ENCODE results near the gene PDPR. TPM values are rescaled to one million over a fixed set of nuclear protein-coding genes. Genes with fewer than 3 reads are reported as not detected.

Gene PDPR
- polyA plus RNA-seq, 1 donor (not counting 4 experiments of a cell fraction or from before 2014, with no cell fraction given): 19.8 TPM

GRCh38 chr16:70159355-70160348 lies 45.5 kb downstream of the PDPR start:
- peaks cover 4% of the 10 kb centered on the region for H4K20me1 ChIP-seq (ENCODE audit: control insufficient read depth, extremely low read depth, insufficient read depth, low read length)
- no peak overlapping the region for H3K27ac ChIP-seq (ENCODE audit: control insufficient read depth, insufficient read depth, low read length)
- peaks cover 8% of the 10 kb centered on the region for H3K4me1 ChIP-seq (ENCODE audit: control insufficient read depth, extremely low read depth, insufficient read depth, low read length)
- no peak for DNase-seq (ENCODE audit: low read depth, low spot score)
- no peak overlapping the region for H3K4me2 ChIP-seq (ENCODE audit: control insufficient read depth, extremely low read depth, insufficient read depth, low read depth, low read length)
- no peaks in the 10 kb centered on the region for H3K9me1 ChIP-seq (ENCODE audit: control insufficient read depth, extremely low read depth, insufficient read depth, low read length)
- peaks cover 10 to 22% of the 10 kb centered on the region in 2 experiments for H3K36me3 ChIP-seq (ENCODE audit: control insufficient read depth in 2 of 2, extremely low read depth in 1 of 2, insufficient read depth in 2 of 2, low read length in 2 of 2)
- H3K9me3 ChIP-seq (ENCODE audit: control insufficient read depth, low read depth, low read length): no peaks in the 10 kb centered on the region
- no peak for FAIRE-seq
- H3K27me3 ChIP-seq (ENCODE audit: control insufficient read depth, extremely low read depth, insufficient read depth, low read length): no peaks in the 10 kb centered on the region
- H3K79me2 ChIP-seq (ENCODE audit: control insufficient read depth, insufficient read depth, low read length): no peaks in the 10 kb centered on the region
- no peak overlapping the region for H3K4me3 ChIP-seq (ENCODE audit: control insufficient read depth in 2 of 3, extremely low read depth in 1 of 3, insufficient read depth in 2 of 3, low read depth in 1 of 3, low read length in 3 of 3)
- no peak overlapping the region for H2AFZ ChIP-seq (ENCODE audit: control insufficient read depth, low read length)
- dilution Hi-C loops (cut with MboI; ENCODE audit: extremely low pct_ligation_motif_present, low sequenced_read_pairs): no loop called here
- H3K9ac ChIP-seq (ENCODE audit: control insufficient read depth, extremely low read depth, insufficient read depth, low read length): no peak overlapping the region
- TF ChIP-seq CTCF (optimal IDR thresholded peaks at IDR 0.05 in 1 of 3, IDR thresholded peaks at IDR 0.05 in 1 of 3, conservative IDR thresholded peaks at IDR 0.05 in 1 of 3; ENCODE audit: extremely low read depth in 1 of 3, insufficient read depth in 2 of 3, low read length in 3 of 3) (no peak), EZH2 (IDR thresholded peaks at IDR 0.05; ENCODE audit: low read length) (no peak)

GRCh38 chr16:70160388-70160787 lies 46.3 kb downstream of the PDPR start:
- dilution Hi-C loops (cut with MboI; ENCODE audit: extremely low pct_ligation_motif_present, low sequenced_read_pairs): no loop called here
- Histone ChIP-seq H3K9me1 (ENCODE audit: control insufficient read depth, extremely low read depth, insufficient read depth, low read length) (no peaks in the 10 kb centered on the region), H3K36me3 (ENCODE audit: control insufficient read depth in 2 of 2, extremely low read depth in 1 of 2, insufficient read depth in 2 of 2, low read length in 2 of 2) (peaks cover 10 to 22% of the 10 kb centered on the region in 2 experiments), H3K4me3 (ENCODE audit: control insufficient read depth in 2 of 3, extremely low read depth in 1 of 3, insufficient read depth in 2 of 3, low read depth in 1 of 3, low read length in 3 of 3) (no peak overlapping the region), H3K27ac (ENCODE audit: control insufficient read depth, insufficient read depth, low read length) (no peak overlapping the region), H3K9ac (ENCODE audit: control insufficient read depth, extremely low read depth, insufficient read depth, low read length) (no peak overlapping the region), H2AFZ (ENCODE audit: control insufficient read depth, low read length) (no peak overlapping the region), H3K9me3 (ENCODE audit: control insufficient read depth, low read depth, low read length) (no peaks in the 10 kb centered on the region), H3K4me2 (ENCODE audit: control insufficient read depth, extremely low read depth, insufficient read depth, low read depth, low read length) (no peak overlapping the region), H3K79me2 (ENCODE audit: control insufficient read depth, insufficient read depth, low read length) (no peaks in the 10 kb centered on the region), H3K27me3 (ENCODE audit: control insufficient read depth, extremely low read depth, insufficient read depth, low read length) (no peaks in the 10 kb centered on the region), H3K4me1 (ENCODE audit: control insufficient read depth, extremely low read depth, insufficient read depth, low read length) (peaks cover 8% of the 10 kb centered on the region), H4K20me1 (ENCODE audit: control insufficient read depth, extremely low read depth, insufficient read depth, low read length) (peaks cover 4% of the 10 kb centered on the region)
- no peak for DNase-seq (ENCODE audit: low read depth, low spot score)
- FAIRE-seq: no peak
- TF ChIP-seq EZH2 (IDR thresholded peaks at IDR 0.05; ENCODE audit: low read length) (no peak), CTCF (optimal IDR thresholded peaks at IDR 0.05 in 1 of 3, IDR thresholded peaks at IDR 0.05 in 1 of 3, conservative IDR thresholded peaks at IDR 0.05 in 1 of 3; ENCODE audit: extremely low read depth in 1 of 3, insufficient read depth in 2 of 3, low read length in 3 of 3) (no peak)

Measured in keratinocyte (primary cell).